GM18508 (cell line): ENCODE results near the gene BMP10.

Experiments used
- ATAC-seq: cut with Tn5 transposase; IDR thresholded peaks from one replicate; pipeline ENCODE4 v1.9.1; 2021; ENCODE audit warnings: moderate number of reproducible peaks; ENCODE audit not compliant: insufficient read depth, unreplicated experiment

BMP10 gene

GRCh38 chr2:68827666-68828065, 43.5 kb downstream of the BMP10 start:
- ATAC-seq, result no peak

- ATAC-seq, result no peak
Measured at GRCh38 chr2:68825866-68826265, 45.3 kb downstream of the BMP10 start.

GRCh38 chr2:68824831-68825230, 46.4 kb downstream of the BMP10 start:
- no peak for ATAC-seq

- ATAC-seq, result no peak
Measured at GRCh38 chr2:68822207-68822872, 48.9 kb downstream of the BMP10 start.

GRCh38 chr2:68819556-68819955, 51.6 kb downstream of the BMP10 start:
- no peak for ATAC-seq

DNA sequence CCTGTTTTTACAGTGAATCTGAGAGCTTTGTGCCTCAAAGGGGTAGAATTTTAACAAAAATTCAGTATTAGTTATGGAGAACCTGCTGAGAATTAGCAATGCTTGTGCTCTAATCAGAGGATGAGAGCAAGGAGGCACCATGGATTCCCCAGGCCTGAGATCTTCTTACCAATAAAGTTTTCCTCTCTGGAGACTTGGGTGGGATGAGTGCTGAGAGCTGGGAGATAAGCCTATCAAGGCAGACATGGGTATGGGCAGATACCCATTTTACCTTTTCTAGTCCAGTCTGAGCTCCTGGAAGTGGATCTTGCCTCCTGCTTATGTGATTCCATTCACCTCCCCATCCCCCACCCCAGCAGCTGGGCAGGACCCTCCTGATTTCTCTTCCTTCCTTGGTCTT, 53.9 kb downstream of the BMP10 start:
- no peak for ATAC-seq
